Measurements from ENCODE around the gene KRTAP10-6. TPM values are rescaled to one million over a fixed set of nuclear protein-coding genes. Genes with fewer than 3 reads are reported as not detected.

KRTAP10-6 gene
- polyA plus RNA-seq, 1 of the 3 experiments (the other 2 are of a cell fraction), result not detected

DNA sequence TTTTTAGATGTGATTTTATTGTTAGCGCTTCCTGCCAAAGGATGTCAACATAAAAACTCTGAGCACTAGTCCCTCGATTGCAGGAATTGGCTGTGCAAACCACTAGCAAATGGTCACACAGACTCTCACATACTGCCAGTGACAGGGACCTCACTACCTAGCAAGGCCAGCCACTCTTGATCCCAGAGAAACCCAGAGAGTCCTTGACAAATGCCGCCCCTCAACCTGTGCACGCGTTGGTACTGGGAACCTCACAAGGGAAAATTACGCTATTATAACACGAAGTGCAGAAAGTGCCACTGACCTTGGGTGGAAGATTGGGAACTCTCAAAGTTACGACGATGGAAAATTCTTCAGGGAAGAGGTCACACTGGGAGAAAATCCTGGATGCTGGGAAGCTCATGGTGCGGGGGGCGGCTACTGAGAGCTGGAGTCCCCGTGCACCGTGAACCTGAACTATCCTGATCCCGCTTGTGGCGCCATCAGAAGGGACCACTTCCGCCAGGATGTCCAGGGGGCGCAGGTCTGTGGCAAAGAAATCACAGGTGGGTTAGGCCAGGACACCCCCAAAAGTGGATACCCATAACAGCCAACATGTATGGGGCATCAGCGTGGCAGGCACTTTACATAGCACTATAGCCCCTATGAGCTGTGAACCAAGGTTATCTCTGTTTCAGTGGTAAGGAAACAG lies 24.7 kb downstream of the KRTAP10-6 start:
- H3K27ac ChIP-seq (ENCODE audit: low read depth in 2 of 2, low read length in 1 of 2), result no peak overlapping the region
- no peak for DNase-seq
- H3K27me3 ChIP-seq (ENCODE audit: insufficient read depth), result peaks cover 32% of the 10 kb centered on the region; the same call in 1 of the 2 replicates
- H3K9me2 ChIP-seq, result no peaks in the 10 kb centered on the region
- CTCF ChIA-PET, result no interaction called here
- H3K36me3 ChIP-seq (replicated peaks in 1 of 2; ENCODE audit: control insufficient read depth in 1 of 2, insufficient read depth in 2 of 2, low read length in 1 of 2), result no peaks in the 10 kb centered on the region
- no peaks in the 10 kb centered on the region for H4K20me1 ChIP-seq (ENCODE audit: insufficient read depth)
- TF ChIP-seq RXRA (IDR thresholded peaks at IDR 0.05; ENCODE audit: borderline replicate concordance, low read depth), result no peak
- no peak for TF ChIP-seq MXI1 (IDR thresholded peaks at IDR 0.05; ENCODE audit: low read depth, low read length)
- H3K4me1 ChIP-seq (ENCODE audit: control insufficient read depth in 1 of 2, insufficient read depth in 2 of 2, low read depth in 1 of 2, low read length in 1 of 2), result no peaks in the 10 kb centered on the region
- POLR2A ChIA-PET, result no interaction called here
- H3K9ac ChIP-seq, result no peak overlapping the region
- WGBS (ENCODE audit: low lambda C conversion rate), result 45% methylated on average over 17 of the region's 18 CpGs
- no peak overlapping the region for H3K4me3 ChIP-seq (ENCODE audit: low read depth in 2 of 2, low read length in 1 of 2)
- no peaks in the 10 kb centered on the region for H3F3A ChIP-seq (replicated peaks; ENCODE audit: insufficient read depth)
- no peak overlapping the region for H3K4me2 ChIP-seq
- no peak overlapping the region for H2AFZ ChIP-seq (ENCODE audit: low read depth)
- H3K9me3 ChIP-seq, result no peaks in the 10 kb centered on the region
- no peaks in the 10 kb centered on the region for H3K79me2 ChIP-seq (ENCODE audit: insufficient read depth)

DNA sequence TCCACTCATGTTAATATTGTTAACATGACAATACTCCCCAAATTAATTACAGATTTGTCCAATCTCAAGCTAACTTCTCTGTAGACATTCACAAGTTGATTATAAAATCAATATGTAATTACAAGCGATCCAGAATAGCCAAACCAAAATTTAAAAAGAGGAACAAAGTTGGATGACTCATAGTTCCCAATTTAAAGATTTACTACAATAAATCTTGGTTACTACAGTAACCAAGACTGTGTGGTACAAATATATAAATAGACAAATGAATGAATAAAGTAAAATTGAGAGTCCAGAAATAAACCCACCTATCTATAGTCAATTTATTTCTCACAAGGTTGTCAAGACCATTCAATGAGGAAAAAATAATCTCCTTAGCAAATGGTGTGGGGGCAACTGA lies 25.9 kb downstream of the KRTAP10-6 start:
- Histone ChIP-seq H3K27me3 (ENCODE audit: insufficient read depth) (peaks cover 19% of the 10 kb centered on the region; the same call in 1 of the 2 replicates), H3F3A (replicated peaks; ENCODE audit: insufficient read depth) (no peaks in the 10 kb centered on the region), H3K4me1 (ENCODE audit: control insufficient read depth in 1 of 2, insufficient read depth in 2 of 2, low read depth in 1 of 2, low read length in 1 of 2) (no peaks in the 10 kb centered on the region), H3K79me2 (ENCODE audit: insufficient read depth) (no peaks in the 10 kb centered on the region), H2AFZ (ENCODE audit: low read depth) (no peak overlapping the region), H3K4me3 (ENCODE audit: low read depth in 2 of 2, low read length in 1 of 2) (no peak overlapping the region), H3K9me2 (no peaks in the 10 kb centered on the region), H3K36me3 (replicated peaks in 1 of 2; ENCODE audit: control insufficient read depth in 1 of 2, insufficient read depth in 2 of 2, low read length in 1 of 2) (no peaks in the 10 kb centered on the region), H3K4me2 (no peak overlapping the region), H4K20me1 (ENCODE audit: insufficient read depth) (no peaks in the 10 kb centered on the region), H3K9ac (no peak overlapping the region), H3K27ac (ENCODE audit: low read depth in 2 of 2, low read length in 1 of 2) (no peak overlapping the region), H3K9me3 (no peaks in the 10 kb centered on the region)
- 2% methylated on average over 1 of the region's 1 CpG for WGBS (ENCODE audit: low lambda C conversion rate)
- ChIA-PET CTCF (interaction anchor here (1.0 kb wide), 1 partner anchor 227 kb away, joined by 3 read pairs; no protein-coding TSS in a partner anchor), POLR2A (no interaction called here)
- TF ChIP-seq SIN3A (IDR thresholded peaks at IDR 0.05; ENCODE audit: borderline replicate concordance, low read depth, low read length) (no peak), RXRA (IDR thresholded peaks at IDR 0.05; ENCODE audit: borderline replicate concordance, low read depth) (no peak), GATA2 (CRISPR knock-in tag; IDR thresholded peaks at IDR 0.05) (no peak), REST (IDR thresholded peaks at IDR 0.05; ENCODE audit: low read depth, low read length) (no peak), POLR2AphosphoS5 (IDR thresholded peaks at IDR 0.05; ENCODE audit: low read depth, low read length) (no peak), JUND (IDR thresholded peaks at IDR 0.05) (no peak), EZH2phosphoT487 (IDR thresholded peaks at IDR 0.05; ENCODE audit: borderline replicate concordance, low read depth) (no peak), GABPA (IDR thresholded peaks at IDR 0.05; ENCODE audit: low read depth) (no peak), CTCF (IDR thresholded peaks at IDR 0.05) (no peak), RAD21 (IDR thresholded peaks at IDR 0.05; ENCODE audit: low read length) (no peak), TCF12 (IDR thresholded peaks at IDR 0.05) (no peak), RFX5 (IDR thresholded peaks at IDR 0.05; ENCODE audit: low read length) (no peak), YY1 (IDR thresholded peaks at IDR 0.05; ENCODE audit: low read depth) (no peak), FOXJ3 (CRISPR knock-in tag; IDR thresholded peaks at IDR 0.05) (no peak), EP300 (IDR thresholded peaks at IDR 0.05; ENCODE audit: borderline replicate concordance in 1 of 2, low read depth in 1 of 2, low read length in 1 of 2) (no peak), MXI1 (IDR thresholded peaks at IDR 0.05; ENCODE audit: low read depth, low read length) (no peak)
- TF ChIP-seq, protein P1, sequence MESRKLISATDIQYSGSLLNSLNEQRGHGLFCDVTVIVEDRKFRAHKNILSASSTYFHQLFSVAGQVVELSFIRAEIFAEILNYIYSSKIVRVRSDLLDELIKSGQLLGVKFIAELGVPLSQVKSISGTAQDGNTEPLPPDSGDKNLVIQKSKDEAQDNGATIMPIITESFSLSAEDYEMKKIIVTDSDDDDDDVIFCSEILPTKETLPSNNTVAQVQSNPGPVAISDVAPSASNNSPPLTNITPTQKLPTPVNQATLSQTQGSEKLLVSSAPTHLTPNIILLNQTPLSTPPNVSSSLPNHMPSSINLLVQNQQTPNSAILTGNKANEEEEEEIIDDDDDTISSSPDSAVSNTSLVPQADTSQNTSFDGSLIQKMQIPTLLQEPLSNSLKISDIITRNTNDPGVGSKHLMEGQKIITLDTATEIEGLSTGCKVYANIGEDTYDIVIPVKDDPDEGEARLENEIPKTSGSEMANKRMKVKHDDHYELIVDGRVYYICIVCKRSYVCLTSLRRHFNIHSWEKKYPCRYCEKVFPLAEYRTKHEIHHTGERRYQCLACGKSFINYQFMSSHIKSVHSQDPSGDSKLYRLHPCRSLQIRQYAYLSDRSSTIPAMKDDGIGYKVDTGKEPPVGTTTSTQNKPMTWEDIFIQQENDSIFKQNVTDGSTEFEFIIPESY (IDR thresholded peaks at IDR 0.05; ENCODE audit: borderline replicate concordance, low read depth), result no peak
- no peak for DNase-seq
